HG03571 (cell line): ENCODE data around the gene SLC7A5.
A peak's percentile ranks its signal among the peaks of the same experiment; 100 is the strongest.
"Not testable (repeated sequence)": the region's sequence is repeated elsewhere in the genome, so short reads cannot be mapped to it uniquely, and the experiment has no call there.

ENCODE experiments used
- ATAC-seq: cut with Tn5 transposase; IDR thresholded peaks from one replicate; pipeline ENCODE4 v1.9.1; 2021; ENCODE audit not compliant: unreplicated experiment

The SLC7A5 gene

GRCh38 chr16:87869061-87869878 lies at the start of gene SLC7A5:
Gene SLC7A5 (minus strand): TSS chr16:87869507. CDS start chr16:87869422, 85 bp downstream.
- peak; percentile 68 for ATAC-seq

DNA sequence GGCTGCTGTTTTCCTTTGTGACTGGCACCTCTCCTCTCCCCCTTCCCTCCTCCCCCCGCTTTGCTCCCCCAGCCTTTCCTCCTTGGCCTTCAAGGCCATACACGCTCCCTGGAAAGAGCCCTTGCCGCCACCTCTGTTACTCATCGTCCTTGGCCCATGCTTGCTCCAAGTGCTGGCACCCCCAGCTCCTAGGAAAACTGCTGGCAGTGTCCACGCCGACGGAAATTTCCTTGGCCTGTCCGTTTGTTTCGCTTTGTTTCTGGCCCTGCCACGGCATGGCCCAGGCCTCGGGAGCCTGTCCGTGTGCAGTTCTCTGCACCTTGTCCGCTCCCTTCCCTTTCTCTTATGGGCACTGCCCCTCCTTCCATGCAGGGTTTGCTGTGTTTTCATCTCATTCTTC lies 49.0 kb upstream of the SLC7A5 start:
- no peak for ATAC-seq

DNA sequence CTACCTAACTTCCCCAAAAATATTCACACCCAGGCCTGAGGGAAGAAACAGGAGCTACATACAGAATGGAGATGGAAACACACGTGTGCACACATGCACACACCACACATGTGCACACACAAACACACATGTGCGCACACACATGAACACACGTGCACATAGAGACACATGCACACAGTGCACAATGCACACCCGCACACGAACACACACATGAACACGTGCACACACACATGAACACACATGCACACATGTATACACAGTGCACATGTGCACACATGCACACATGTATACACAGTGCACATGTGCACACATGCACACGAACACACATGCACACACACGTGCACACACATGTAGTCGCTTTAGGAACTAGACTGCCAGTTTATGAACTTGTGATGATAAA lies 48.2 kb upstream of the SLC7A5 start:
- ATAC-seq: no peak

DNA sequence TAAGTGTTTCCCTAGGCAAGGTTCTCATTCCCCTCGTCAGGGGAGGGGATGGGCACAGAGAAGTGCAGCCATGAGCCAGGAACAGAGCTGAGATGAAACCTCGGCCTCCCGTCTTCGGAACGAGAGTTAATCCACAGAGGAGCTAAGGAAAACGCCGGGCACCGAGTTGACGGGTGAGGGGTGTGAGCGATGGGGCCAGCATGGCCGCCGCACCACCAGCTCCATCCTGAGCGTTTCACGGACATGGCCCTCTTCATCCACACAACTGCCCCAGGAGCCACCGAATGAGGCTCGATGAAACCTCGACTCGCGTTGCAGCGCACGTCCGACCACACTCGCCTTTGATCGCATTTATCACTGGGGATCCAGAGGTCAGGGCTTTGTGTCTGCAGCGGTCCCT lies 45.5 kb upstream of the SLC7A5 start:
- ATAC-seq: no peak

DNA sequence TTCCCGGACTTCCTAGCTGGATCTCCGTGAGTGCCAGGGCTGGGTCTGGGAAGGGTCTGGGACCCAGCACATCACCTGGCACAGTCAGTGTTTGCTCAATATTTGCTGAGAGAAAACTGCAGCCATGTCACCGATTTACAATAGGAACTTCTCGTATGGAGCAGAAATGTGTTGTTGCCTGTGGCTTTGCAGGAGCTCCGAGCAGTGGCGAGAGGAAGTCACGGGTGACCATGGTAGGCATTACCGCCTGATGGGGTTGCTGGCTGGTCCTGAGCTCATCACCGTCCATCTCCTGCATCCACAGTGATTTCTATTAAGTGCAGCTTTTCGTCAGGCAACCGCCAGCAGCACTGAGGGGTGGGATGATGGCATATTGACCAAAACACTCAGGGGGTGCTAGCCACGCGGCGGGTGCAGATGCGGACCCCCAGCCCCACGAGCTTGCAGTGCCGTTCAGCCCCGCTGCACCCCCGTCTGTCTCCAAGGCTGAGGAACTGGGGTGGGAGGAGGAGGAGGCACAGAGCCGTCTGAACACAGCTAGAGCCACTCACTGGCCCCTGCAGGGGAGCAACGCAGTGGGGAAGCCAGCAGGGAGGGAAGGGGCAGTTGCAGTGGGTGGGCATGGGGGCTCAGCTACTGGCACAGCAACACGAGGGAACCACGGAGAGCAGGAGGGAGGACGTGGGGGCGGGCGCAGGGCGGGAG lies 44.9 kb upstream of the SLC7A5 start:
- not testable (repeated sequence) for ATAC-seq

DNA sequence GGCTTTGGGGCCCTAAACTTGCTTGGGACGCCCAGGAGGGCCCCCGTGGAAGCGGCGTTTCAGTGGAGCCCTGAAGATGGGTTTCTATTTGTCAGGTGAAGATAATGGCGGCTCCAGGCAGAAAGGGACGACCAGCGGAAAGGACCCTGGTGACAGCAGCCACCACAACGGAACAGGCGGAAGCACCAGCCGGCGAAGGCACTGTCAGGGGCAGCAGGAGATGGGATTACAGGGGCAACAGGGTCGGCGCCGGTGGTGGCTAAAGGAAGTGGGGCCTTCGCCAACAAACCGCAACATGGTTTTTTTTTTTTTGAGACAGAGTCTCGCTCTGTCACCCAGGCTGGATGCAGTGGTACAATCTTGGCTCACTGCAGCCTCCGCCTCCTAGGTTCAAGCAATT lies 43.4 kb upstream of the SLC7A5 start:
- not testable (repeated sequence) for ATAC-seq

GRCh38 chr16:87911106-87911763 lies 41.9 kb upstream of the SLC7A5 start:
- not testable (repeated sequence) for ATAC-seq

- not testable (repeated sequence) for ATAC-seq
Measured at GRCh38 chr16:87909203-87909935, 40.1 kb upstream of the SLC7A5 start.

- ATAC-seq: not testable (repeated sequence)
Measured at GRCh38 chr16:87908101-87908500, 38.8 kb upstream of the SLC7A5 start.

DNA sequence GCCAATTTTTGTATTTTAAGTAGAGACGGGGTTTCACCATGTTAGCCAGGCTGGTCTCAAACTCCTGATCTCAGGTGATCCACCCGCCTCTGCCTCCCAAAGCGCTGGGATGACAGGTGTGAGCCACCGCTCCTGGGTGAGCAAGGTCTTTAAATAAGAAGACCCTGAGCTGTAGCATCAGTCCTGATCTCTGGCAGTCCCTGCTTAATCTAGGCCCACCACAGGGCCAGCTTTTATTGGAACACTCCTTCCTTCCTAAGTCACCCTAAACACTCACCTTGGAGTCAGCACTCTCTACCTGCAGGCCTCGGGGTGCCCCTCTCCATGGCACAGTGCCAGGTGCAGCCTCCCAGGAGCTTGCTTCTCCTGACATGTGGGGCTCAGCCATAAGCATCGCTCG lies 36.2 kb upstream of the SLC7A5 start:
- ATAC-seq: not testable (repeated sequence)

DNA sequence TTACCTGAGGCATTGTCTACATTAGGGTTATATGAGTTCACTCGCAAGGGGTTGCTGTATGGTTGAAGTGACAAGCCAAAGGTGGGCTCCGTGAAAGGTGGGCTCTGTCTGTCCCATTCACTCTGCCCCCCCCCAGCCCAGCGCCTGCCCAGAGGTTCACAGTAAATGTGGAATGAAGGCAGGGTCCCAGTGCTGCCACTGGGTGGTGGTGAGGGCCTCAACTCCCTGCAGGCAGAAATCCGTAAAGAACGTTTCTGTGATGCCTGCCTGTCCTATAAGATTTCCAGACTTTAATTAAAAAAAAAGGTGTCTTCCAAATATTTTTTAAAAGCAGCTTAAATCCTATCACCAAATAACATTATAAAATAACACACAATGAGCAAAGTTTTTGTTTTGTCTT lies 35.7 kb upstream of the SLC7A5 start:
- not testable (repeated sequence) for ATAC-seq

DNA sequence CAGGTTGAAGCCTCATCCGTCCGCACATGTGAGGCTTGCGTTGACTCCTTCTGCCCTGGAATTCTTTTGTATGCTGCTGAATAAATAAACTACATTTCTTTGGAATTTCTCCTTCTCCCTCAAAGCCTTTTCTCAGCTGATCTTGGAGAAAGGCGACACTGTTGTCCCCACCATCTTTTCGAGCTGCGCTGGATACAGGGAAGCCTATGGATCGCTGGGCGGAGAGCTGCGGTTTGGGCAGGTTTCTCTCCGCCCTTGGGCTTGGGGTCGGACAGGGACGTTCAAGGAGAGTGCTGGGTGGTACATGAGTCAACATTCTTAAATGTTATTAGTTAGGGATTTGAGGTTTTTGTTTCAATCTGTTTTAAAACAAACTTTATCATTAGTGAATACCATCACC lies 31.2 kb upstream of the SLC7A5 start:
- not testable (repeated sequence) for ATAC-seq

- no peak for ATAC-seq
Measured at GRCh38 chr16:87897521-87898505, 28.5 kb upstream of the SLC7A5 start.

DNA sequence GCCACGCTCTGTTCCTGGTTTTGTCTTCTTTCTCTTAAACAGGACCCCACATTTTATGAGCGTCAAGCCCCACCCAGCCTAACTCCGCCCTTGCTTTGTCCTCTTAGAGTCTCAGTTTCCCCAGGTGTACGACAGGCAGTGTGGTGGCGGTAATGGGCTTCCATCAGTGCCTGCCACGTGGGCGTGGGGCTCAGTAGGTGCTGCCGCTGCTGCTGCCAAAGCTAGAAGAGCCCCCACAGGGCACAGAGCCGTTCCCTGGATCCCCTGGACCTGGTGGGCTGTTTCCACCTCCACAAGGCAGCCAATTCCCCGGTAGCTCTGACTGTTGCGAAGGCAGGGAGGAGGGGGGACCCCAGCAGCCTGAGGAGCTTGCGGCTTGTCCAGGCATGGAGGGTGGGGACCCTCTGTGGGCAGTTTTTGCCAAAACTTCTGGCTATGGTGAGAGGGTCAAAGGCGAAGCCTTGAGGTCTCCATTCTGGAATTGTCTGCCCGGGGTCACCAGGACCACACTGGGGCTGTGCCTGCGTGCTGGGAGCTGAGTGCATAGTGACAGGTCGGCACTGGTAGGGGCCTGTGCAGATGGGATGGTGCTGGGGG lies 27.7 kb upstream of the SLC7A5 start:
- not testable (repeated sequence) for ATAC-seq

DNA sequence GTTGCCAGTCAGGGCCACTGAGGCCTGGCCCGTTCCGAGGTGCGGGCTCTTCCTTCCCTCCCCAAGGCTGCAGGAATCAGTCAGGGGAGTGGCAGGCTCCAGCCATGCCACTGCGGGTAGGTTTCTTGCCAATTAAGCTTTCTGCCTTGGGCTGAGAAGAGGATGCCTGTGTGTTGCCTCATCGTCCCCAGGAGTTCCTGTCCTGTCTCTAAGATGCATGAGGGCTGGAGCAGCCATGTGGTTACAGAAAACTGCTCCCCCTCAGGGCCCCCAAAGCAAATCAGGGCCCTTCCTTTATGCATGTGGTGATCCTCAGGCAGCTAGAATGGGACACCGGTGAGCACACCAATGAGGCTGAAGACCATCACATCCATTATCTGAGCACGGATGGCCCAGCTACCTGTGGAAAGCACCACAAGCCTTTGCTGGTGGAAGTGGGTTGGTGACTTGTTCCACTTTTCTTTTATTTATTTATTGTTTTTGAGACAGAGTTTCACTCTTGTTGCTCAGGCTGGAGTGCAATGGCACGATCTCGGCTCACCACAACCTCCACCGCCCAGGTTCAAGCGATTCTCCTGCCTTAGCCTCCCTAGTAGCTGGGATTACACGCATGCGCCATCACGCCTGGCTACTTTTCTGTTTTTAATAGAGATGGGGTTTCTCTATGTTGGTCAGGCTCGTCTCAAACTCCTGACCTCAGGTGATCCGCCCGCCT lies 27.0 kb upstream of the SLC7A5 start:
- ATAC-seq: not testable (repeated sequence)

GRCh38 chr16:87895641-87896141 lies 26.4 kb upstream of the SLC7A5 start:
- no peak for ATAC-seq

- not testable (repeated sequence) for ATAC-seq
Measured at GRCh38 chr16:87894005-87894404, 24.7 kb upstream of the SLC7A5 start.

GRCh38 chr16:87891764-87892163 lies 22.5 kb upstream of the SLC7A5 start:
- ATAC-seq: no peak

DNA sequence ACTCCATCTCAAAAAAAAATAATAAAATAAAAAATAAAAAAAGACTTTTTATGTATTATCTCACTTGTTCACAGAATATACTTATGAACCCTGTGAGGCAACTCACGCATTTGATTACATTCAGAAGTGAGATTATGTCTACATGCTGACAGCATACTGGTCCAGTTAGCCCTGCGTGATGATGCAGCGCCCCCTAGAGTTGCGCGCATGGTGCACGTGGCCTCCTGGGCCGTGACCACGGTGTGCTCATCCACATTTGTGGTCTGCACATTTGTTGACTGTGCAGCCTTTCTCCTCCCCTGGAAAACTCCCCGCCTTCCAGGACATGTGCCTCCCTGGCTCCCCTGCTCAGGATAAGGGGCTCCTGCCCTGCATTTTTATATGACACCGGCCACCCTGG lies 20.5 kb upstream of the SLC7A5 start:
- not testable (repeated sequence) for ATAC-seq
